GM18499 (cell line): ENCODE measurements around the gene PLEKHA7.

Source experiments
- ATAC-seq: cut with Tn5 transposase; IDR thresholded peaks from one replicate; pipeline ENCODE4 v1.9.1; 2021; ENCODE audit warnings: moderate number of reproducible peaks; ENCODE audit not compliant: insufficient read depth, unreplicated experiment

Gene PLEKHA7

GRCh38 chr11:16759857-16760508 is 254.2 kb downstream of the PLEKHA7 start:
- no peak for ATAC-seq

GRCh38 chr11:16758382-16759024 is 255.7 kb downstream of the PLEKHA7 start:
- no peak for ATAC-seq

GRCh38 chr11:16750417-16750816 is 263.8 kb downstream of the PLEKHA7 start:
- ATAC-seq, result no peak

- ATAC-seq, result no peak
Measured at GRCh38 chr11:16749666-16750065, 264.5 kb downstream of the PLEKHA7 start.

GRCh38 chr11:16749092-16749491 is 265.1 kb downstream of the PLEKHA7 start:
- ATAC-seq, result no peak

GRCh38 chr11:16745950-16746605 is 268.1 kb downstream of the PLEKHA7 start:
- ATAC-seq, result no peak

GRCh38 chr11:16744128-16744725 is 270.0 kb downstream of the PLEKHA7 start:
- ATAC-seq, result no peak

- no peak for ATAC-seq
Measured at GRCh38 chr11:16743478-16743877, 270.7 kb downstream of the PLEKHA7 start.

GRCh38 chr11:16741473-16741872 is 272.7 kb downstream of the PLEKHA7 start:
- no peak for ATAC-seq

GRCh38 chr11:16738947-16739815 is 275.0 kb downstream of the PLEKHA7 start:
- ATAC-seq, result no peak

GRCh38 chr11:16738193-16738946 is 275.8 kb downstream of the PLEKHA7 start, which contains the start of gene C11orf58:
Gene C11orf58, plus strand, starts transcription at chr11:16738647. Its CDS starts 132 bp downstream, at chr11:16738779.
- peak; percentile 99 for ATAC-seq

- no peak for ATAC-seq
Measured at GRCh38 chr11:16737818-16738192, 276.4 kb downstream of the PLEKHA7 start.
